Myocyte (in vitro differentiated cells): ENCODE results near the gene SRCIN1. TPM values are rescaled to one million over a fixed set of nuclear protein-coding genes. Genes with fewer than 3 reads are reported as not detected.
"Not testable (repeated sequence)": the region's sequence is repeated elsewhere in the genome, so short reads cannot be mapped to it uniquely, and the experiment has no call there.

Experiments used
- DNase-seq: peaks from one replicate; pipeline ENCODE4 v3.0.0-alpha.2; 2012; ENCODE audit warnings: low read depth
- total RNA-seq: library from RNA; depleted of rRNA; stranded (reverse); fragments of >200 nt; gene quantifications from 2 replicates; pipeline ENCODE4 v1.2.3, GENCODE V29; 2014

Gene SRCIN1
- total RNA-seq, 1 donor from 2014 or later = 0.08 TPM

- DNase-seq = not testable (repeated sequence)
These were observed 116.0 kb downstream of the SRCIN1 start for GRCh38 chr17:38489774-38490173.

- not testable (repeated sequence) for DNase-seq
These were observed 120.0 kb downstream of the SRCIN1 start for GRCh38 chr17:38485681-38486298.

- DNase-seq = no peak
These were observed 120.6 kb downstream of the SRCIN1 start for GRCh38 chr17:38485146-38485468.

GRCh38 chr17:38484242-38485145 lies 121.3 kb downstream of the SRCIN1 start:
- DNase-seq = peak; percentile 76

- DNase-seq = not testable (repeated sequence)
These were observed 123.1 kb downstream of the SRCIN1 start for GRCh38 chr17:38482700-38483043.

GRCh38 chr17:38482039-38482699 lies 123.6 kb downstream of the SRCIN1 start:
- not testable (repeated sequence) for DNase-seq

Other genes starting within 250 kb of the SRCIN1 start
- gene ARHGAP23, start 177.5 kb downstream of the SRCIN1 start, total RNA-seq = 68.6 and 73.9 TPM in 2 replicates
- gene EPOP, start 69.0 kb upstream of the SRCIN1 start, total RNA-seq = 0.94 and 1.2 TPM in 2 replicates
- 42.7 and 54.6 TPM in 2 replicates for gene MLLT6, start 99.3 kb upstream of the SRCIN1 start, total RNA-seq
- gene CISD3, start 124.4 kb upstream of the SRCIN1 start, total RNA-seq = 3.7 and 6.2 TPM in 2 replicates
- 2.0 and 2.3 TPM in 2 replicates for gene PCGF2, start 142.4 kb upstream of the SRCIN1 start, total RNA-seq
- gene PSMB3, start 146.8 kb upstream of the SRCIN1 start, total RNA-seq = 165 and 179 TPM in 2 replicates
- gene PIP4K2B, start 193.6 kb upstream of the SRCIN1 start, total RNA-seq = 74.4 and 89.7 TPM in 2 replicates
- gene CWC25, start 219.4 kb upstream of the SRCIN1 start, total RNA-seq = 10.8 and 11.3 TPM in 2 replicates
- gene RPL23, start 247.8 kb upstream of the SRCIN1 start, total RNA-seq = 758 and 872 TPM in 2 replicates